Loucy (cell line): ENCODE results near the gene KSR2.

Experiments used
- CTCF ChIP-seq: fragments of 200-600 bp; sonication (generic); conservative IDR thresholded peaks from 2 replicates; pipeline ENCODE4 v1.5.1; 2014; ENCODE audit warnings: mild to moderate bottlenecking, antibody characterized with exemption, low read length
- EZH2phosphoT487 ChIP-seq: fragments of 200-600 bp; IDR thresholded peaks from 2 replicates; pipeline ENCODE4 v1.6.1; 2018; ENCODE audit warnings: antibody characterized with exemption, mild to moderate bottlenecking, moderate library complexity, borderline replicate concordance

- TF ChIP-seq CTCF (no peak), EZH2phosphoT487 (no peak)
Measured at GRCh38 chr12:117760990-117761389, 207.8 kb downstream of the KSR2 start.
